22Rv1 (cell line): Measurements from ENCODE around the gene MTREX.

Source experiments
- ZFX ChIP-seq: fragments of 450-650 bp; IDR thresholded peaks from 2 replicates; pipeline ENCODE4 v1.6.1; 2017; ENCODE audit warnings: antibody characterized with exemption, borderline replicate concordance
- TF ChIP-seq, protein P1 (sequence below): fragments of 450-650 bp; IDR thresholded peaks from 2 replicates; pipeline ENCODE4 v1.5.1; 2017; ENCODE audit warnings: mild to moderate bottlenecking

DNA sequence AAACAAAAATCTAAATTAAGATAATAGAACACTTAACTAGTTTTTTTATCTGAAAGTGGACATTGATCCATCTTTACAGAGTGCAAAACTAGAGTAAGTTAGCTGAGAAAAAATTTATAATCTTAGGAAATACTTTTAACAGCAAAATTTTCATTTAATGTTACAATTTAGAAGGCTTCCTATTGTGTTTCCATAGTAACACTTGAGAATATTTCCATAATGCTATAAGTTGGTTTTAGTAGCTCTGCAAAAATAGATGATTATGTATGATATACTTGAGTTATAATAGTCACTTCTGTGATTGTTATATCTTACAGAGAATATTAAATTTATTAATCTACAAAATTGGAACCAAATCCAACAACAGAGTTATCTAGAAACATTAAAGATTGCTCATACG, 78.6 kb downstream of the MTREX start:
- TF ChIP-seq, protein P1, sequence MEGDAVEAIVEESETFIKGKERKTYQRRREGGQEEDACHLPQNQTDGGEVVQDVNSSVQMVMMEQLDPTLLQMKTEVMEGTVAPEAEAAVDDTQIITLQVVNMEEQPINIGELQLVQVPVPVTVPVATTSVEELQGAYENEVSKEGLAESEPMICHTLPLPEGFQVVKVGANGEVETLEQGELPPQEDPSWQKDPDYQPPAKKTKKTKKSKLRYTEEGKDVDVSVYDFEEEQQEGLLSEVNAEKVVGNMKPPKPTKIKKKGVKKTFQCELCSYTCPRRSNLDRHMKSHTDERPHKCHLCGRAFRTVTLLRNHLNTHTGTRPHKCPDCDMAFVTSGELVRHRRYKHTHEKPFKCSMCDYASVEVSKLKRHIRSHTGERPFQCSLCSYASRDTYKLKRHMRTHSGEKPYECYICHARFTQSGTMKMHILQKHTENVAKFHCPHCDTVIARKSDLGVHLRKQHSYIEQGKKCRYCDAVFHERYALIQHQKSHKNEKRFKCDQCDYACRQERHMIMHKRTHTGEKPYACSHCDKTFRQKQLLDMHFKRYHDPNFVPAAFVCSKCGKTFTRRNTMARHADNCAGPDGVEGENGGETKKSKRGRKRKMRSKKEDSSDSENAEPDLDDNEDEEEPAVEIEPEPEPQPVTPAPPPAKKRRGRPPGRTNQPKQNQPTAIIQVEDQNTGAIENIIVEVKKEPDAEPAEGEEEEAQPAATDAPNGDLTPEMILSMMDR: no peak
- TF ChIP-seq ZFX: no peak
